M059J (cell line): Measurements from ENCODE around the gene MTR. TPM values are rescaled to one million over a fixed set of nuclear protein-coding genes. Genes with fewer than 3 reads are reported as not detected.

Experiments
- DNase-seq: peaks from one replicate; pipeline ENCODE4 v3.0.0-alpha.2; 2012; ENCODE audit warnings: low read depth
- total RNA-seq: library from RNA; depleted of rRNA; stranded (reverse); fragments of >200 nt; shearing (Covaris generic); gene quantifications from 2 replicates; pipeline ENCODE4 v1.2.3, GENCODE V29; 2014; rRNA removed

Gene MTR
- total RNA-seq, 1 experiment from 2014 or later: 15.0 TPM

- no peak for DNase-seq
Measured at GRCh38 chr1:236952246-236953003, 157.3 kb downstream of the MTR start.

GRCh38 chr1:236953151-236953700, 158.1 kb downstream of the MTR start:
- no peak for DNase-seq

Other genes with a start within 250 kb of the MTR start
- gene HEATR1, start 190.8 kb upstream of the MTR start, total RNA-seq: 15.1 and 21.8 TPM in 2 replicates
- gene ACTN2, start 108.8 kb upstream of the MTR start, total RNA-seq: 0.02 TPM in 1 of 2 replicates, not detected in the other
- not detected in 2 replicates for gene MT1HL1, start 209.1 kb downstream of the MTR start, total RNA-seq
- gene RYR2, start 246.9 kb downstream of the MTR start, total RNA-seq: 0.07 and 0.27 TPM in 2 replicates